GM21423 (cell line): Measurements from ENCODE around the gene POLE2.
"Not testable (repeated sequence)": the region's sequence is repeated elsewhere in the genome, so short reads cannot be mapped to it uniquely, and the experiment has no call there.

Experiments used
- ATAC-seq: cut with Tn5 transposase; IDR thresholded peaks from one replicate; pipeline ENCODE4 v1.9.1; 2021; ENCODE audit warnings: mild to moderate bottlenecking, moderate library complexity; ENCODE audit not compliant: unreplicated experiment

Gene POLE2

GRCh38 chr14:49619730-49620129, 68.3 kb downstream of the POLE2 start:
- no peak for ATAC-seq

DNA sequence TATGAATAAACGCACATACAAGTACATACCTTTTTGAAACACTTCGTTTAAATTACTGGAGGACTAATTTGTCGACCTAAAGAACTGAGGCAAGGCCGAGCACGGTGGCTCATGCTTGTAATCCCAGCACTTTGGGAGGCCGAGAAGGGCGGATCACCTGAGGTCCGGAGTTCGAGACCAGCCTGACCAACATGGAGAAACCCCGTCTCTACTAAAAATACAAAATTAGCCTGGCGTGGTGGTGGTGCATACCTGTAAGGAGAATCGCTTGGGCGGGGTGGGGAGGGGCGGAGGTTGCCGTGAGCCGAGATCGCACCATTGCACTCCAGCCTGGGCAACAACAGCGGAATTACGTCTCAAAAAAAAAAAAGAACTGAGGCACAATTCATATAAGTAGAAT, 68.7 kb downstream of the POLE2 start:
- ATAC-seq: not testable (repeated sequence)

- ATAC-seq: no peak
Measured at GRCh38 chr14:49617852-49618519, 70.0 kb downstream of the POLE2 start.

DNA sequence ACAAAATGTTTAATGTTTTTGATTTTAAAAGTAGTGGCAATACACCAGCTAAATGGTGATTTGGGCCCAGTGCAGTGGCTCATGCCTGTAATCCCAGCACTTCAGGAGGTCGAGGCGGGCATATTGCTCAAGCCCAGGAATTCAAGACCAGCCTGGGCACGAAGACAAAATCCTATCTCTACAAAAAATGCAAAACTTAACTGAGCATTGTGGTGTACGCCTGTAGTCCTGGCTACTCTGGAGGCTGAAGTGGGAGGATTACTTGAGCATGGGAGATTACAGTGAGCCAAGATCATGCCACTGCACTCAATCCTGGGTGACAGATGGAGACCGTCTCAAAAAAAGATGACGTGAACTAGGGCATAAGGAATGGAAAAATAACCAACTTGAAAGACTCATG, 72.2 kb downstream of the POLE2 start:
- ATAC-seq: no peak

- ATAC-seq: no peak
Measured at GRCh38 chr14:49614196-49614595, 73.8 kb downstream of the POLE2 start.

GRCh38 chr14:49612671-49613070, 75.3 kb downstream of the POLE2 start:
- ATAC-seq: no peak

- ATAC-seq: no peak
Measured at GRCh38 chr14:49612251-49612650, 75.8 kb downstream of the POLE2 start.

GRCh38 chr14:49607583-49607982, 80.4 kb downstream of the POLE2 start:
- ATAC-seq: no peak

DNA sequence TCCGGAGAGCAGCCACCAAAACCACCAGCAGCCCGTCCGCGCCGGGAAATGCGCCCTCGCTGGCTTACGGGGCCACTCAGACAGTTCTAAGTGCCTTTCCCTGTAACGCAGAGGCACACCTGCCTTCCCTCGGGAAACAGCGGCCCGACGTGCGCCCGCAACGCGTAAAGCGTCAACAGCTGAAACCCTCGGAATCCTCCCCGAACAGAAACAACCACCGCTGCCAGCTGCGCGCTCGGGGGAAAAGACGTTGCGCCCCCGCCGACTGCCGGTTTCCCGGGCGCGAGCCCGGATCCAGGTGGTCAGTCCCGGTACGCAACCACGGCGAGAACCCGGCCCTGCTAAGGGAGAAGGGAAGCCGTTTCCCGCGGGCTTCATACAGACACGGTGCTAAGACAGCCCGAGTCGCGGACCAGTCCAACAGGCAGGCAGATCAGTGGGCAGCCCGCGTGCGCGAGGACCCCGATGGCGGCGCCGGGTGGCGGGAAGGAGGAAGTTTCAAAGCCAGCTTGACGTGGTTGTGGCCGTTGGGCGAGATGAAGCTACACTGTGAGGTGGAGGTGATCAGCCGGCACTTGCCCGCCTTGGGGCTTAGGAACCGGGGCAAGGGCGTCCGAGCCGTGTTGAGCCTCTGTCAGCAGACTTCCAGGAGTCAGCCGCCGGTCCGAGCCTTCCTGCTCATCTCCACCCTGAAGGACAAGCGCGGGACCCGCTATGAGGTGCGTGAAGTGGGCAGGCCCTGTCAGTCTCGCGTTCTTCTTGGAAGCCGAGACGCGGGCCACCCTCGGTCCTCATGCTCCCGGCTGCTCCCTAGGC, 89.3 kb downstream of the POLE2 start, which contains the start of gene LRR1:
LRR1 (plus strand) TSS at position 456 of the 816 bp plus-strand sequence; CDS start at position 537, 81 bp downstream.
- ATAC-seq: peak; percentile 49

GRCh38 chr14:49598189-49598484, 89.9 kb downstream of the POLE2 start:
- ATAC-seq: peak; percentile 4

DNA sequence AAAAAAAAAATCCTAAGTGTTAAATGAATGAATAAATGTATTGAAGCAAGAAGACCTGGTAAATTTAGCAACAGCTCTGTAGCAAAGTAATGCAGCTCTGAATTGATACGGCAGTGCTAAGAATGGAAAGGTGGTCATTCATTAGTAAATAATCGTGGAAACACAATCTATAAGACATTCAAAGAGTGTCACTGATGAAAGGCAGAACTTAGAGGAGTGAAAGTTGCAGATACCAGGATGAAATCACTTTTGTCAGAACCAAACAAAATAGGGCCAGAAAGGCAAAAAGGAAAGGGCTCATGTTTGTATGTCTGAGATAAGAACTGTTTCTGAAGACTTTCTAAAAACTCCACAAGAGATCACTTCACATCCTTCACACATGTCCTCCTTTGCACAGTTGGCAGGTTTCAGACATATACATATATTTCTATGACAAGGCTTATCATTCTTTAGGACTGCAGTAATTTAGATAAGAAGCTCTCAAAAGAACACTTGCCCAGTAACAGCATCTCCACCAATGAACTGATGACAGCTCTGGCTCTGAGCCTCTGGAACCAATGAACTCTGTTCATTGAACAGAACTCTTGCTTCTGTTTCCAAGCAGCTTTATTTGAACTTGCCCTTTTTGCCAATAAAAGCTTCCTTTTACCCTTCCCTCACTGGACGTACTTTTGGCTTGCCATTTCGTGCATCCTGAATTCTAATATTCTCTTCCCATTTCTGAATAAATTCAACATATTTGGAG, 93.5 kb downstream of the POLE2 start:
- ATAC-seq: no peak
